Peyer's patch (tissue), 4 donors: ENCODE results near the gene SPRED2. TPM values are rescaled to one million over a fixed set of nuclear protein-coding genes. Genes with fewer than 3 reads are reported as not detected.

ENCODE experiments used
- DNase-seq, 3 donors: peaks; one replicate each; pipeline ENCODE4 v3.0.0-alpha.2; 2017 to 2019
- H3K27ac ChIP-seq, 4 donors: fragments of 200-600 bp; sonication (generic); one replicate each; pipeline ENCODE4 v1.5.1; 2016 to 2019
- H3K27me3 ChIP-seq, 2 donors: fragments of 200-600 bp; sonication (generic); one replicate each; pipeline ENCODE4 v1.5.1; 2019
- H3K36me3 ChIP-seq, 3 donors: fragments of 200-600 bp; sonication (generic); one replicate each; pipeline ENCODE4 v1.5.1; 2016 to 2019
- H3K4me1 ChIP-seq, 4 donors: fragments of 200-600 bp; sonication (generic); one replicate each; pipeline ENCODE4 v1.5.1; 2016 to 2019
- H3K4me3 ChIP-seq, 4 donors: fragments of 200-600 bp; sonication (generic); 1 replicate in 3 of 4; 2 replicates in 1 of 4; pipeline ENCODE4 v1.5.1; 2016 to 2019; ENCODE audit warnings: mild to moderate bottlenecking in 1 of 4
- H3K9me3 ChIP-seq, 4 donors: fragments of 200-600 bp; sonication (generic); one replicate each; pipeline ENCODE4 v1.5.1; 2016 to 2019; ENCODE audit warnings: mild to moderate bottlenecking in 1 of 4
- POLR2A ChIP-seq, 2 donors: fragments of 450-650 bp; IDR thresholded peaks; one replicate each; pipeline ENCODE4 v1.5.1; 2017; ENCODE audit warnings: antibody characterized with exemption in 2 of 2, mild to moderate bottlenecking in 2 of 2, moderate library complexity in 2 of 2
- total RNA-seq, 4 donors: library from RNA; depleted of rRNA; stranded (reverse); fragments of >200 nt; gene quantifications; one replicate each; pipeline ENCODE4 v1.1.0, GENCODE V29; 2016
- TF ChIP-seq, protein P1 (sequence below), 6 experiments: fragments of 450-650 bp in 4 of 6; fragments of 200-600 bp in 2 of 6; sonication (generic) in 1 of 6; IDR thresholded peaks; one replicate each; pipeline ENCODE4 v1.5.1; 2017 to 2019; ENCODE audit warnings: antibody characterized with exemption in 6 of 6, mild to moderate bottlenecking in 3 of 6, moderate library complexity in 1 of 6

Gene SPRED2
- total RNA-seq, 4 donors from 2014 or later: 14.9 to 26.9 (median 23.0) TPM

- TF ChIP-seq, protein P1, sequence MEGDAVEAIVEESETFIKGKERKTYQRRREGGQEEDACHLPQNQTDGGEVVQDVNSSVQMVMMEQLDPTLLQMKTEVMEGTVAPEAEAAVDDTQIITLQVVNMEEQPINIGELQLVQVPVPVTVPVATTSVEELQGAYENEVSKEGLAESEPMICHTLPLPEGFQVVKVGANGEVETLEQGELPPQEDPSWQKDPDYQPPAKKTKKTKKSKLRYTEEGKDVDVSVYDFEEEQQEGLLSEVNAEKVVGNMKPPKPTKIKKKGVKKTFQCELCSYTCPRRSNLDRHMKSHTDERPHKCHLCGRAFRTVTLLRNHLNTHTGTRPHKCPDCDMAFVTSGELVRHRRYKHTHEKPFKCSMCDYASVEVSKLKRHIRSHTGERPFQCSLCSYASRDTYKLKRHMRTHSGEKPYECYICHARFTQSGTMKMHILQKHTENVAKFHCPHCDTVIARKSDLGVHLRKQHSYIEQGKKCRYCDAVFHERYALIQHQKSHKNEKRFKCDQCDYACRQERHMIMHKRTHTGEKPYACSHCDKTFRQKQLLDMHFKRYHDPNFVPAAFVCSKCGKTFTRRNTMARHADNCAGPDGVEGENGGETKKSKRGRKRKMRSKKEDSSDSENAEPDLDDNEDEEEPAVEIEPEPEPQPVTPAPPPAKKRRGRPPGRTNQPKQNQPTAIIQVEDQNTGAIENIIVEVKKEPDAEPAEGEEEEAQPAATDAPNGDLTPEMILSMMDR (IDR thresholded peaks at IDR 0.05): no peak
- no peak for TF ChIP-seq POLR2A (IDR thresholded peaks at IDR 0.05)
- Histone ChIP-seq H3K4me1 (peaks cover 0 to 5% (median 0%) of the 10 kb centered on the region in 4 donors), H3K36me3 (no peaks in the 10 kb centered on the region), H3K27me3 (no peaks in the 10 kb centered on the region), H3K9me3 (no peaks in the 10 kb centered on the region), H3K27ac (no peak overlapping the region), H3K4me3 (no peak overlapping the region)
- no peak for DNase-seq
These were observed 152.6 kb downstream of the SPRED2 start for GRCh38 chr2:65279756-65280155.

DNA sequence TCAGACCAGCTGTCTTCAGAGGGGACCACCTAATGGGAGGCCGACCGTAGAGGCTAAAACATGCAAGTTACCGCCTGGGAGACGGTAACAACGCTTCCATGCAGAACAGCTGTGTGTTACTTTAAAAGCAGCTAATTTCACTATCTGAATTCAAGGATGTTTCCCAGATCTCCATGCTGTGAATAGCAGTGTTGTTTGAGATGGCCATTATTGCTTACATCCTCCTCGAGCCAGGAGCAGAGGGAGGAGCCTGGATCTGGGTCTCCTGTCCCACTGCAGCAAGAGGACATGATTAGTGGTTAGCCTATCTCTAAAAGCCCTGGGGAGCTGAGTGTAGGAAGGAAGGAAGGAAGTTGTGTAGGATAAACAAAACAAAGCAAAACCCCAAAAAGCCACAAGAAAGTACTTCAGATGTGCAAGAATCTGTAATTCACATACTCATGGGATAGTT, 153.8 kb downstream of the SPRED2 start:
- DNase-seq: no peak
- Histone ChIP-seq H3K9me3 (no peaks in the 10 kb centered on the region), H3K4me3 (no peak overlapping the region), H3K36me3 (peaks cover 0 to 7% (median 0%) of the 10 kb centered on the region in 3 donors), H3K27ac (no peak overlapping the region), H3K4me1 (peaks cover 0 to 5% (median 0%) of the 10 kb centered on the region in 4 donors), H3K27me3 (no peaks in the 10 kb centered on the region)
- no peak for TF ChIP-seq POLR2A (IDR thresholded peaks at IDR 0.05)
- TF ChIP-seq, protein P1 (IDR thresholded peaks at IDR 0.05): no peak

DNA sequence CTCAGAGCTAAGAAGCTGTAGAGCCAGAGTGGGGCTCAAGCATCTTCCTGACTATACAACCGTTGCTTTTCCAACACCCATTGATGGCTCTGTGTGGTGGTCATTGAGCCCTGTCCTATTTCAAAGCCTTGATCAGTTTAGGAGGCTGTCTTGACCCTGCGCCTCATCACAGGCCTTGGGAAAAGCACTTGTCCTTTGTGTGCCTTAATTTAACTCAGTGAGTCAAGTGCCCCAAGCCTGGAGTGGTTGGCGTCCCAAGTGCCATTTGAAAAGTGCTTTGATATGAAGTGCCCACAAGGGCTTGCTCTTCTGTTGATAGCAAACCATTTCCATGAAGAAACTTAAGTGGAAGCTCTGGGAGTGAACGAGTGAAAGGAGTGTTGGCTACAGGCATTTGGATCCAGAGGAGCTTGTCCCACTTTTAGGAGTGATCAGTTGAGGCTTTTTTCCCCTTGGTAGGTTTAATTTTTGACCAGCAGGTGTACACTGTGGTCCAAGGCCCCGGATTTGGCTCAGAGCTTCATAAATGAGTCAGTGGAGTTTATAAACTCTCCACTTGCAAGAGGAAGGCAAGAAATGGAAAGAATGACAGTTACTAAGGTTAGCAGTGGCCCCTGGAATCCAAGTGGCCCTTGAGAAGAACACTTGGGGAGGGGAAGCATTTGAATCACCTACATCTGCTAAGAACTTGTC, 154.5 kb downstream of the SPRED2 start:
- DNase-seq: no peak
- Histone ChIP-seq H3K4me1 (peaks cover 0 to 5% (median 0%) of the 10 kb centered on the region in 4 donors), H3K36me3 (peaks cover 0 to 13% (median 0%) of the 10 kb centered on the region in 3 donors), H3K27ac (no peak overlapping the region), H3K27me3 (no peaks in the 10 kb centered on the region), H3K4me3 (no peak overlapping the region), H3K9me3 (no peaks in the 10 kb centered on the region)
- TF ChIP-seq, protein P1 (IDR thresholded peaks at IDR 0.05): no peak
- TF ChIP-seq POLR2A (IDR thresholded peaks at IDR 0.05): no peak

GRCh38 chr2:65277118-65277517, 155.3 kb downstream of the SPRED2 start:
- Histone ChIP-seq H3K27ac (no peak overlapping the region), H3K9me3 (no peaks in the 10 kb centered on the region), H3K36me3 (peaks cover 0 to 21% (median 0%) of the 10 kb centered on the region in 3 donors), H3K27me3 (no peaks in the 10 kb centered on the region), H3K4me1 (peaks cover 0 to 5% (median 0%) of the 10 kb centered on the region in 4 donors), H3K4me3 (no peak overlapping the region)
- no peak for TF ChIP-seq POLR2A (IDR thresholded peaks at IDR 0.05)
- TF ChIP-seq, protein P1 (IDR thresholded peaks at IDR 0.05): no peak
- no peak for DNase-seq

GRCh38 chr2:65276609-65277008, 155.8 kb downstream of the SPRED2 start:
- no peak for DNase-seq
- H3K27ac ChIP-seq: no peak overlapping the region
- no peak overlapping the region for H3K4me3 ChIP-seq
- TF ChIP-seq, protein P1 (IDR thresholded peaks at IDR 0.05): no peak
- TF ChIP-seq POLR2A (IDR thresholded peaks at IDR 0.05): no peak
- no peaks in the 10 kb centered on the region for H3K27me3 ChIP-seq
- peaks cover 0 to 5% (median 0%) of the 10 kb centered on the region in 4 donors for H3K4me1 ChIP-seq
- peaks cover 0 to 26% (median 0%) of the 10 kb centered on the region in 3 donors for H3K36me3 ChIP-seq
- H3K9me3 ChIP-seq: no peaks in the 10 kb centered on the region
